Peyer's patch (tissue), 4 donors: Measurements from ENCODE around the gene ZC3H10.

Experiments
- POLR2A ChIP-seq, 2 donors: fragments of 450-650 bp; IDR thresholded peaks; one replicate each; pipeline ENCODE4 v1.5.1; 2017; ENCODE audit warnings: antibody characterized with exemption in 2 of 2, mild to moderate bottlenecking in 2 of 2, moderate library complexity in 2 of 2
- TF ChIP-seq, protein P1 (sequence below), 6 experiments: fragments of 450-650 bp in 4 of 6; fragments of 200-600 bp in 2 of 6; sonication (generic) in 1 of 6; IDR thresholded peaks; one replicate each; pipeline ENCODE4 v1.5.1; 2017 to 2019; ENCODE audit warnings: antibody characterized with exemption in 6 of 6, mild to moderate bottlenecking in 3 of 6, moderate library complexity in 1 of 6

DNA sequence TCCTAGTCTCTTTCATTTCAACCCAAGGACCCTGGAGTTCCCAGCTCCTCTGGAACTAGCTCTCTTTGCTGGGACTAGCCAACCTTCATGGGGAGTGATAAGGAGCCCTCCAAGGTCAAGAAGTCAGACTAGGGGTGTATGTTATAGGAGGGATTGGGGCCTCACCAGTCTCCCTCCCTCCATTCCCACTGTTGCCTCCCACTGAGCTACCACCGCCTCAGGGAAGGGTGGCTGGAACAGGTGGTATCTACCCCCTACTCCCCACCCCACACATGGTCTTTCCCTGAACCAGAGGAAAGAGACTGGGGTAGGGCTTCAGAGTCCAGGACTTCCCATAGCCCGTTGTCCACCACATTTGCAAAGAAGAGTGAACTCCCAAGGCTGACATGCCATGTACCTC is 35.7 kb upstream of the ZC3H10 start:
- TF ChIP-seq, protein P1, sequence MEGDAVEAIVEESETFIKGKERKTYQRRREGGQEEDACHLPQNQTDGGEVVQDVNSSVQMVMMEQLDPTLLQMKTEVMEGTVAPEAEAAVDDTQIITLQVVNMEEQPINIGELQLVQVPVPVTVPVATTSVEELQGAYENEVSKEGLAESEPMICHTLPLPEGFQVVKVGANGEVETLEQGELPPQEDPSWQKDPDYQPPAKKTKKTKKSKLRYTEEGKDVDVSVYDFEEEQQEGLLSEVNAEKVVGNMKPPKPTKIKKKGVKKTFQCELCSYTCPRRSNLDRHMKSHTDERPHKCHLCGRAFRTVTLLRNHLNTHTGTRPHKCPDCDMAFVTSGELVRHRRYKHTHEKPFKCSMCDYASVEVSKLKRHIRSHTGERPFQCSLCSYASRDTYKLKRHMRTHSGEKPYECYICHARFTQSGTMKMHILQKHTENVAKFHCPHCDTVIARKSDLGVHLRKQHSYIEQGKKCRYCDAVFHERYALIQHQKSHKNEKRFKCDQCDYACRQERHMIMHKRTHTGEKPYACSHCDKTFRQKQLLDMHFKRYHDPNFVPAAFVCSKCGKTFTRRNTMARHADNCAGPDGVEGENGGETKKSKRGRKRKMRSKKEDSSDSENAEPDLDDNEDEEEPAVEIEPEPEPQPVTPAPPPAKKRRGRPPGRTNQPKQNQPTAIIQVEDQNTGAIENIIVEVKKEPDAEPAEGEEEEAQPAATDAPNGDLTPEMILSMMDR (IDR thresholded peaks at IDR 0.05): no peak
- no peak for TF ChIP-seq POLR2A (IDR thresholded peaks at IDR 0.05)
